Cardiac fibroblast (primary cell): Measurements from ENCODE around the gene ARSB.
"Not testable (repeated sequence)": the region's sequence is repeated elsewhere in the genome, so short reads cannot be mapped to it uniquely, and the experiment has no call there.

Experiments used
- DNase-seq, 2 donors: peaks; one replicate each; pipeline versions ENCODE4 v3.0.0 to v3.0.0-alpha.2; 2010; ENCODE audit warnings: low read depth in 2 of 2
- H3K4me3 ChIP-seq, 2 donors: replicated peaks in 1 of 2; 1 replicate in 1 of 2; 2 replicates in 1 of 2; pipeline ENCODE4 v1.5.1; 2011; ENCODE audit warnings: low read depth in 2 of 2, low read length in 2 of 2, mild to moderate bottlenecking in 2 of 2, moderate library complexity in 1 of 2
- CTCF ChIP-seq: IDR thresholded peaks from one replicate; pipeline ENCODE4 v1.5.1; 2011; ENCODE audit warnings: low read depth, mild to moderate bottlenecking, low read length, inconsistent platforms

ARSB gene

GRCh38 chr5:78735834-78736463, 249.2 kb downstream of the ARSB start:
- no peak for TF ChIP-seq CTCF
- DNase-seq: no peak

GRCh38 chr5:78734950-78735349, 250.2 kb downstream of the ARSB start:
- no peak overlapping the region for H3K4me3 ChIP-seq
- no peak for DNase-seq
- no peak for TF ChIP-seq CTCF

More at GRCh38 chr5:78735834-78736463, 249.2 kb downstream of the ARSB start:
- H3K4me3 ChIP-seq: no peak overlapping the region

GRCh38 chr5:78734094-78734845, 250.8 kb downstream of the ARSB start:
- TF ChIP-seq CTCF: no peak
- H3K4me3 ChIP-seq: no peak overlapping the region
- no peak for DNase-seq

- DNase-seq, H3K4me3 ChIP-seq: not testable (repeated sequence)
Observed at GRCh38 chr5:78732721-78733120, 252.4 kb downstream of the ARSB start.

GRCh38 chr5:78731884-78732283, 253.2 kb downstream of the ARSB start:
- no peak overlapping the region for H3K4me3 ChIP-seq
- TF ChIP-seq CTCF: no peak
- DNase-seq: peak; percentile 59 to 75

- TF ChIP-seq CTCF: no peak
- no peak for DNase-seq
Observed at GRCh38 chr5:78730300-78731094, 254.6 kb downstream of the ARSB start.

More at GRCh38 chr5:78730300-78731094, 254.6 kb downstream of the ARSB start:
- no peak overlapping the region for H3K4me3 ChIP-seq
